Heart right ventricle (tissue), 16 donors: ENCODE results near the gene PPIL3. TPM values are rescaled to one million over a fixed set of nuclear protein-coding genes. Genes with fewer than 3 reads are reported as not detected.

Source experiments
- ATAC-seq, 8 donors: fragments of 200-7000 bp; cut with Tn5 transposase; one replicate each; pipeline ENCODE4 v1.9.1; 2020; ENCODE audit warnings: mild to moderate bottlenecking in 8 of 8, moderate library complexity in 8 of 8, moderate number of reproducible peaks in 1 of 8
- DNase-seq, 2 donors: peaks; one replicate each; pipeline ENCODE4 v3.0.0-alpha.2; 2020
- H3K27ac ChIP-seq, 10 donors: fragments of 200-600 bp; sonication (generic) in 2 of 10; one replicate each; pipeline versions ENCODE4 v1.5.0 to v1.8.0; 2020 to 2022; ENCODE audit warnings: mild to moderate bottlenecking in 3 of 10
- H3K27me3 ChIP-seq, 7 donors: fragments of 200-600 bp; one replicate each; pipeline ENCODE4 v1.8.0; 2021 to 2022; ENCODE audit warnings: mild to moderate bottlenecking in 2 of 7
- H3K36me3 ChIP-seq, 9 donors: fragments of 200-600 bp; sonication (generic) in 1 of 9; one replicate each; pipeline versions ENCODE4 v1.5.0 to v1.8.0; 2020 to 2022; ENCODE audit warnings: mild to moderate bottlenecking in 2 of 9
- H3K4me1 ChIP-seq, 9 donors: fragments of 200-600 bp; sonication (generic) in 1 of 9; one replicate each; pipeline versions ENCODE4 v1.5.0 to v1.8.0; 2020 to 2022; ENCODE audit warnings: mild to moderate bottlenecking in 4 of 9
- H3K4me3 ChIP-seq, 10 donors: fragments of 200-600 bp; sonication (generic) in 2 of 10; one replicate each; pipeline versions ENCODE4 v1.5.0 to v1.8.0; 2020 to 2022; ENCODE audit warnings: mild to moderate bottlenecking in 7 of 10, moderate library complexity in 2 of 10
- H3K9me3 ChIP-seq, 11 donors: fragments of 200-600 bp in 10 of 11; sonication (generic) in 2 of 11; one replicate each; pipeline versions ENCODE4 v1.5.0 to v1.8.0; 2013 to 2022; ENCODE audit warnings: mild to moderate bottlenecking in 2 of 11, control low read depth in 1 of 11, moderate library complexity in 1 of 11
- WGBS, 2 donors: extraction: QIAGEN DNeasy Blood & Tissue Kit; methylation state at CpG; one replicate each; pipeline ENCODE4 v1.1.7; 2013; ENCODE audit warnings: inconsistent platforms in 1 of 2; 5-methylcytosine and 5-hydroxymethylcytosine counted together
- intact Hi-C, 10 donors: fragments of 100-400 bp; cut with DNase I; formaldehyde crosslinking; loops; one replicate each; pipeline versions ENCODE4 v1.11.1 to v1.14.2; 2022
- polyA plus RNA-seq, 2 donors: library from polyadenylated mRNA; stranded (reverse); fragments of 200-250 nt; gene quantifications; one replicate each; pipeline ENCODE4 v1.2.3, GENCODE V29; 2013
- total RNA-seq, 10 donors: library from RNA; stranded (reverse); fragmentation: NEBNext Ultra II Directional in 3 of 10; extraction: Animal tissue kit (Norgen Biotek cat#: 25700) in 3 of 10; gene quantifications; one replicate each; pipeline versions ENCODE4 v1.2.1 to v1.2.4, GENCODE V29; 2021 to 2023
- TF ChIP-seq, protein P1 (sequence below), 9 donors: fragments of 200-600 bp; sonication (generic) in 2 of 9; IDR thresholded peaks; one replicate each; pipeline versions ENCODE4 v1.5.0 to v1.8.0; 2021 to 2022; ENCODE audit warnings: antibody characterized with exemption in 9 of 9, mild to moderate bottlenecking in 5 of 9, moderate library complexity in 1 of 9
- donor health status: Arrhythmogenic right ventricular cardiomyopathy.
- donor health status: ischemic (EF 13 %, LVEDD 7.1; RV severe dilation, severe dysfunction).
- donor health status: healthy with polysubstance abuse.
- donor health status: DM: no; HTN: yes; CAD: no.
- donor health status: DM: no; HTN: no; CAD: no.
- donor health status: ischemic (EF 25% LVEDD 6.9; RV normal size, moderate dysfunction).
- donor health status: ischemic (EF 25% LVEDD 5.7; RV mildly dilated, moderate dysfunction).
- donor health status: healthy.
- donor health status: DM: yes; HTN: yes; CAD: no.
- donor health status: Ischemic cardiomyopathy.
- donor health status: ischemic (EF 35%, LVEDD 5.7; RV mildly dilated, moderate dysfunction).
- donor health status: nonischemic (EF 11% LVEDD 7.7; RV severe dilation, severe dysfunction).
- donor health status: DM: yes; HTN: yes; CAD: no.
- donor health status: PGD.
- donor health status: ischemic (EF 29% LVEDD 5.4; RV normal size, mild dysfunction).
- donor health status: nonischemic (EF 23%, LVEDD 6.1; RV moderate dilation, normal function).

PPIL3 gene
- total and polyA plus RNA-seq, 12 donors, result 9.9 to 36.4 (median 24.1) TPM

DNA sequence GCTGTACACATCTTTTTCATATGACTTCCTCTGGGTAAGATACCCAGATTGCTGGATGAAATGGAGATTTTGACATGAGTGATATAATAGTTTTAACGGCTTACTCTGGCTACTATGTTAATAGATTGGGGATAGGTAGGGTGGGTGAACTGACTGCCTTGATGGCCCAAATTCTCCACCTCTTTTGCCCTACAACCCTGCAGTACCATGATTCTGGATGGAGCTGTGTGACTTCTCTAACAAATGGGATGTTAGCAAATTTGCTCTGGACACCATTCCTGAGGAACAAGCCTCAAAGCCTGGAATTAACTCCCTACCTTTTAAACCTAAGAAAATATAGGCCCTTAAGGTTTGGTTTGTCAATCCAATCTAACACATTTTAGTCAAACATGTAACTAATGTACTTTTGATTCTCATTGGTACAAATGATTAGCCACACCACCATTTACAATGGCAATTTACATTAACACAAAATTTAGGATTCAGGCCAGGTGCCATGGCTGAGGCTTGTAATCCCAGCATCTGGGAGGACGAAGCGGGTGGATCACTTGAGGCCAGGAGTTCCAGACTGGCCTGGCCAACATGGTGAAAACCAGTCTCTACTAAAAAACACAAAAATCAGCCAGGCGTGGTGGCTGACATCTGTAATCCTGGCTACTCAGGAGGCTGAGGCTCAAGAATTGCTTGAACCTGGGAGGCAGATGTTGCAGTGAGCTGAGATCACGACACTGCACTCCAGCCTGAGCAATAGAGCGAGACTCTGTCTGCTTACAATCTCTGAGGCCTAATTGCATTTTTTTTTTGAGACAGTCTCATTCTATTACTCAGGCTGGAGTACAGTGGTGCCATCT, 37.3 kb downstream of the PPIL3 start:
- DNase-seq, result no peak
- H3K9me3 ChIP-seq, result no peaks in the 10 kb centered on the region
- H3K36me3 ChIP-seq, result peaks cover 5 to 67% (median 63%) of the 10 kb centered on the region in 9 donors
- H3K27ac ChIP-seq, result no peak overlapping the region
- intact Hi-C loops, result no loop called here
- 96 to 97% methylated on average over 6 of the region's 6 CpGs for WGBS, 2 donors
- ATAC-seq, result no peak
- H3K4me1 ChIP-seq, result peaks cover 0 to 16% (median 3%) of the 10 kb centered on the region in 9 donors
- H3K4me3 ChIP-seq, result no peak overlapping the region
- no peaks in the 10 kb centered on the region for H3K27me3 ChIP-seq
- TF ChIP-seq, protein P1, sequence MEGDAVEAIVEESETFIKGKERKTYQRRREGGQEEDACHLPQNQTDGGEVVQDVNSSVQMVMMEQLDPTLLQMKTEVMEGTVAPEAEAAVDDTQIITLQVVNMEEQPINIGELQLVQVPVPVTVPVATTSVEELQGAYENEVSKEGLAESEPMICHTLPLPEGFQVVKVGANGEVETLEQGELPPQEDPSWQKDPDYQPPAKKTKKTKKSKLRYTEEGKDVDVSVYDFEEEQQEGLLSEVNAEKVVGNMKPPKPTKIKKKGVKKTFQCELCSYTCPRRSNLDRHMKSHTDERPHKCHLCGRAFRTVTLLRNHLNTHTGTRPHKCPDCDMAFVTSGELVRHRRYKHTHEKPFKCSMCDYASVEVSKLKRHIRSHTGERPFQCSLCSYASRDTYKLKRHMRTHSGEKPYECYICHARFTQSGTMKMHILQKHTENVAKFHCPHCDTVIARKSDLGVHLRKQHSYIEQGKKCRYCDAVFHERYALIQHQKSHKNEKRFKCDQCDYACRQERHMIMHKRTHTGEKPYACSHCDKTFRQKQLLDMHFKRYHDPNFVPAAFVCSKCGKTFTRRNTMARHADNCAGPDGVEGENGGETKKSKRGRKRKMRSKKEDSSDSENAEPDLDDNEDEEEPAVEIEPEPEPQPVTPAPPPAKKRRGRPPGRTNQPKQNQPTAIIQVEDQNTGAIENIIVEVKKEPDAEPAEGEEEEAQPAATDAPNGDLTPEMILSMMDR (IDR thresholded peaks at IDR 0.05), result no peak

DNA sequence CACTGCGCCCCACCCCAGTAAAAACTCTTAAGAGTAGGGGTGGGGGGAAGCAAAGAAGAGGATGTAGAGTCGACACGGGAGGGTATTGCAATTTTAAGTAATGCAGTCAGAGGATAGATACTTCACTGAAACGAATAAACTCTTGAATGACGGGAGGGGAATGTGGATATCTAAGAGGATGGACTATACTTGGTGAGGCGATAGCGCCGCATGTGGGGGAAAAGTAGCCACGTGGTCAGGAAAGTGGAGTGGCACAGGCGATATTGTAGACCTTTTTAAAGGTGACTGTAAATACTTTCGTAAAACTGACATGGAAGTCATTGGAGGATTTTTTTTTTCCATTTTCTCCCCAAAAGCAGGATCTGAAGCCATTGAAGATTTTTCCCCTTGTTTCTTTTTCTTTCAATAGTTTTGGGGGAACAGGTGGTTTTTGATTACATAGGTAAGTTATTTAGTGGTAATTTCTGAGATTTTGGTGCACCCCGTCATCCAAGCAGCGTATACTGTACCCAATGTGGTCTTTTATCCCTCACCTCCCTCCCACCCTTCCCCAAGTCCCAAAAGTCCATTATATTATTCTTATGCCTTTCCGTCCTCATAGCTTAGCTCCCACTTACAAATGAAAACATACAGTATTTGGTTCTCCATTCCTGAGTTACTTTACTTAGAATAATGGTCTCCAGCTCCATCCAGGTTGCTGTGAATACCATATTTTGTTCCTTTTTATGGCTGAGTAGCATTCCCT, 38.2 kb downstream of the PPIL3 start:
- Histone ChIP-seq H3K27me3 (no peaks in the 10 kb centered on the region), H3K27ac (no peak overlapping the region), H3K4me3 (no peak overlapping the region), H3K9me3 (no peaks in the 10 kb centered on the region), H3K4me1 (peaks cover 0 to 7% (median 0%) of the 10 kb centered on the region in 9 donors), H3K36me3 (peaks cover 0 to 58% (median 54%) of the 10 kb centered on the region in 9 donors)
- intact Hi-C loops, result no loop called here
- DNase-seq (no peak), ATAC-seq (peak in 6 of 8 donors; percentile 20 to 63 (median 42))
- TF ChIP-seq, protein P1 (IDR thresholded peaks at IDR 0.05), result no peak
- 67 to 71% methylated on average over 14 of the region's 14 CpGs for WGBS, 2 donors

DNA sequence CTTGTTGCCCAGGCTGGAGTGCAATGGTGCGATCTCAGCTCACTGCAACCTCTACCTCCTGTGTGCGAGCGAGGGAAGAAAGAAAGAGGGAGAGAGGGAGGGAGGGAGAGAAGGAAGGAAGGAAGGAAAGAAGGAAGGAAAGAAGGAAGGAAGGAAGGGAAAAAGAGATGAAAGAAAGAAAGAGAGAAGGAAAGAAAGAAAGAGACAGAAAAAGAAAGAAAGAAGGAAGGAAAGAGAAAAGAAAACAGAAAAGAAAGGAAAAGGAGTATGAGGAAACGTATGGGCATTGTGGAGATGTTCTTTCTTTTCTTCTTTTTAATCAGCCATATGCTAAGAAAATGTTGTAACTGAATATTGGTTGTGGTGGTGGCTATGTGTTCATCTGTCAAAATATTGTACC, 40.9 kb downstream of the PPIL3 start:
- DNase-seq (no peak), ATAC-seq (no peak)
- 71 to 78% methylated on average over 4 of the region's 4 CpGs for WGBS, 2 donors
- Histone ChIP-seq H3K4me1 (peaks cover 0 to 6% (median 0%) of the 10 kb centered on the region in 9 donors), H3K4me3 (no peak overlapping the region), H3K27ac (no peak overlapping the region), H3K36me3 (peaks cover 0 to 30% (median 26%) of the 10 kb centered on the region in 9 donors), H3K27me3 (no peaks in the 10 kb centered on the region), H3K9me3 (no peaks in the 10 kb centered on the region)
- intact Hi-C loops, result no loop called here
- TF ChIP-seq, protein P1 (IDR thresholded peaks at IDR 0.05), result no peak

DNA sequence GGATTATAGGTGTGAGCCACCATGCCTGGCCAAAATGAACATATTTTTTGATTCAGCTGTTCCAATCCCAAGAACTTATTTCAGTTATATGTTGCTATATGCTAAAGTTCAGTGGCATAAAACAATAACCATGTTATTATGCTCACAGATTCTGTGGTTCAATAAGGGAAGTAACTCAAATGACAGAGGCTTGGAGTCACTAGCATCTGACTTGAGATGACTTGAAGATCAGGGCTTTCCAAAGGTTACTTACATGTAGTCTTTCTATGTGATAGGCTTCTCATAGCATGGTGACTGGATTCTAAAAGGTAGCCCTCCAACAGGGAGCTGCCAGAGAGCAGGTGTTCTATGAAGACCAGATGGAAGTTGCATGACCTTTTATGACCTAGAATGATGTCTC, 41.6 kb downstream of the PPIL3 start:
- DNase-seq, result no peak
- Histone ChIP-seq H3K36me3 (peaks cover 0 to 24% (median 19%) of the 10 kb centered on the region in 9 donors), H3K4me1 (peaks cover 0 to 6% (median 0%) of the 10 kb centered on the region in 9 donors), H3K27ac (no peak overlapping the region), H3K27me3 (no peaks in the 10 kb centered on the region), H3K4me3 (no peak overlapping the region), H3K9me3 (no peaks in the 10 kb centered on the region)
- intact Hi-C loops, result no loop called here
- TF ChIP-seq, protein P1 (IDR thresholded peaks at IDR 0.05), result no peak
- ATAC-seq, result no peak
